ENCODE measurements around the gene AOAH.
A peak's percentile ranks its signal among the peaks of the same experiment; 100 is the strongest.

Gene AOAH

DNA sequence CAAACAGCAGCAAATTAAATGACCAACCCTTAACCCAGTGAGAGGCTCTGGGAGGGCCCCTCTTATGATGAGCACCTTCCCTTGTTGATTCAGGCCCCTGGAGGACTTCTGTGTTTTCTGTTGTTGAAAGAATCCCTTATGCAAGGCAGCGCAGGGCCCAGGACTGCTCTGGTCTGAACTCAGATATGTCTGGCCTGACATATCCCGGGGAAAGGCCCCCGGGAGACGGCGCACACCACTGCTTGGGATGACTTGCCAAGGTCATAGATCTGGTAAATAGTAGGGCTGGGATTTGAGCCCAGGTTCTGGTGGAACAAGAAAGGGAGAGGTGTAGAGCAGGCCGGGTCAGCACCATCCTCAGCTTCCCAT is 124.0 kb downstream of the AOAH start:
- peaks cover 35% of the 10 kb centered on the region for H3K4me1 Mint-ChIP-seq (ENCODE audit: low read depth)
- DNase-seq (ENCODE audit: low spot score), result no peak
- H3K36me3 Mint-ChIP-seq (ENCODE audit: low read depth), result peaks cover 30% of the 10 kb centered on the region
- H3K27me3 Mint-ChIP-seq (ENCODE audit: low read depth), result no peaks in the 10 kb centered on the region
- H3K9me3 Mint-ChIP-seq, result no peaks in the 10 kb centered on the region
- no peak overlapping the region for H3K27ac Mint-ChIP-seq
- no peak overlapping the region for H3K4me3 Mint-ChIP-seq

DNA sequence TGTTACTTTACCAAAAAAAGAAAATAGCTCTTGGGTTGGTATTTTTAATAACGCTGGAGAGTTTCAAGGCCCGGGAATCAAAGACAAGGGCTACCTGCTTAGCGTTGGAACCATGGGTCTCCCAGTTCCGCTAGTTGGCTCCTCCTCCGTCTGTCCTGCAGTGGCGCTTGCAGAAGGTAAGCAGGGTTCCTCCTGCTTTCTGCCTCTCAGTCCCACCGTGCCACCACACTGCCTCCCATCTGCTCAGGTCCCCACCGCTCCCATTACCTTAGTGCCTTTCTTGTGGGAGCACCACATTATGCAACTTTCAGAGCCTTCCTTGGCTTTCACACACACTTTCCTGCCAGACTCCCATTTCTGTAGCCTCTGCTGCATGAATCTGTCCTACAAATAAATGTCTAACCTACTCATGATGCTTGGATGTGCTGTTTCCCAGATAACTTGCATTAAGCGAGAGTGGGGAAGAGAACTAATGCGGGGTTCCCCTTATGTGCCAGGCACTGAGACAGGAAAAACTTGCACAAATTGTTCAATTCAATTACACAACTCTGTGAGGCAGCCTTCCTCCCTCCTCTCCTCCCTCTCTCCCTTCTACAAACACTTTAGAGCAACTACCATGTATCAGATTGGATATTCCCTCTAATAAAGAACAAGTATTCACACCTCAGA is 124.5 kb downstream of the AOAH start:
- no peak for DNase-seq (ENCODE audit: low spot score)
- H3K4me3 Mint-ChIP-seq, result no peak overlapping the region
- H3K36me3 Mint-ChIP-seq (ENCODE audit: low read depth), result peaks cover 32% of the 10 kb centered on the region
- no peaks in the 10 kb centered on the region for H3K9me3 Mint-ChIP-seq
- H3K27me3 Mint-ChIP-seq (ENCODE audit: low read depth), result no peaks in the 10 kb centered on the region
- peaks cover 33% of the 10 kb centered on the region for H3K4me1 Mint-ChIP-seq (ENCODE audit: low read depth)
- no peak overlapping the region for H3K27ac Mint-ChIP-seq

DNA sequence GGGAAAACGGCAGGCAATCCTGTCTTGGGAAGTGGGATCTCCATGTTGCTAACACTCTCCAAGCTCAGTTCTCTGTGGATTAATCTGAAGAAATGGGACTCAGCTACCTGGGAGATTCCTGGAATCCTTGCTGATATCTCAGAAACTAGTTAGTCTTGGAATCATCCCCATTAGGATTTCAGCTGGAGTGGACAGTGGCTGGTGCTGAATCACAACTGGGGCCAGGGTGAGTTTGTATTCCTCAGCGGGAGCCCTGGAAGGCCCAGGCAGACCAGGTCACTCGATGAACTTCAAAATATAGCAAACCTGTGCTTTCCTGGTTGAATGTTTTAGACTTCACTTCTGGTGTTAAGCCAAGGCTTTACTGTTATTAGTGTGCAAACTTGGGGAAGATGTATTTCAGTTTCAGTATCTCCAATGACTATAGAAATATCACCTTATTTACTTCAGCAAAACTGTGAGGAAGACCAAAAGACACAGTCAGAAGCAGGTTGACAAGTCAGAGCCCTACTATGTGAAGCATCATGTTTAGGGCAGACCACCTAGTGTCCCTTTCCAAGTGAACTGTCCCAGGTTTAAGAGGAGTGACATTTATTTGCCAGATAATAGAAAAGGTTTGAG is 126.1 kb downstream of the AOAH start:
- peaks cover 42% of the 10 kb centered on the region for H3K36me3 Mint-ChIP-seq (ENCODE audit: low read depth)
- no peak overlapping the region for H3K4me3 Mint-ChIP-seq
- H3K9me3 Mint-ChIP-seq, result no peaks in the 10 kb centered on the region
- DNase-seq (ENCODE audit: low spot score), result peak; percentile 1
- H3K27me3 Mint-ChIP-seq (ENCODE audit: low read depth), result no peaks in the 10 kb centered on the region
- H3K27ac Mint-ChIP-seq, result no peak overlapping the region
- H3K4me1 Mint-ChIP-seq (ENCODE audit: low read depth), result peaks cover 26% of the 10 kb centered on the region

DNA sequence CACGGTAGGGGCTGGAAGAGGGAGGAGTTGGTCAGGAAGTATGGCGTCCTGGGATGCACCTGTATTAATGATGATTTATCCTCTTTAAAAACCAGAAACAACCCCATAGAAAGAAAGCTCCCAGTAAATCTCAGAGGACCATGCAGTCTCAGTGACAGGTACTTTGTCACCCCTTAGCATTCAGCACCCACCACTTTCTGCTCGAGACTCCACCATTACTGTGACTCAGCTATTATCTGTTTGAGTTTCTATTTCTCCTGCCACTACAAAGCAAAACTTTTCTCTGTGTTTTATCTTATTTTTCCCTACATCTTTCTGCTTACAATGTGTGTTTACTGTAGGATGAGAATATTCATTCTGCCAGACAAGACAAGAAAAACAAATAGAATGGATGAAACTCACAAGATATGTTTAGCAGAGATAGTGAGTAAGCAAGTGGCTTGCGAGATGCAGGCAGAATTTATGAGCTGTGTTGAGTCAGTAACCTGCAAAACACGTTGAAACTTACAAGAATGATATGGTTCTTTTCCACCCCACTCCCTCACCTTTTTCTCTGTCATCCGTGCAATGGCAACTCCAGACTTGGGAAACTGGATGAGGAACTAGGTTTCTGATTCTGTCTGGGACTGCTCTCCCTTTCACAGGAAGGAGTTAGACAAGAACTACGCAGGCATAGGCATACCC is 127.1 kb downstream of the AOAH start:
- no peak overlapping the region for H3K4me3 Mint-ChIP-seq
- no peaks in the 10 kb centered on the region for H3K27me3 Mint-ChIP-seq (ENCODE audit: low read depth)
- no peaks in the 10 kb centered on the region for H3K9me3 Mint-ChIP-seq
- peak; percentile 2 for DNase-seq (ENCODE audit: low spot score)
- peaks cover 19% of the 10 kb centered on the region for H3K4me1 Mint-ChIP-seq (ENCODE audit: low read depth)
- H3K27ac Mint-ChIP-seq, result peak overlapping the region; percentile 7
- peaks cover 47% of the 10 kb centered on the region for H3K36me3 Mint-ChIP-seq (ENCODE audit: low read depth)

DNA sequence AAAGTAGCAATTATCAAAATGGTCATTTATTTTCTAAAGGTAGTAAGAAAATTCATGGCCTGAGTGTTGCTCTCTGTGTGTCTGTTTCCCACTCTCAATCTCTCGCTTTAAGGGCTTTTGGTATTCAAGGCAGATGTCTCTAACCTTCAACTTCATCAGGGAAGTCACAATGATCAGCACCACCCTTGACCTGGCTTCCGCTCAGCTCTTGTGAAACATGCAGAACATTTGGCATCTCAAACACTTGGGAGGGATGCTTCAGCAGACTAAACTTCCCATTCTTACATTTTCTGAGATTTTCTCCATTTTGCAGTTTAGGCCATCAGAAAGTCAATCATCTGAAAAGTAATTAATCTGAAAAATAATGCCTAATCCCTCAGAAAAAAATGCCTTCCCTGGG is 129.8 kb downstream of the AOAH start:
- H3K4me3 Mint-ChIP-seq, result no peak overlapping the region

DNA sequence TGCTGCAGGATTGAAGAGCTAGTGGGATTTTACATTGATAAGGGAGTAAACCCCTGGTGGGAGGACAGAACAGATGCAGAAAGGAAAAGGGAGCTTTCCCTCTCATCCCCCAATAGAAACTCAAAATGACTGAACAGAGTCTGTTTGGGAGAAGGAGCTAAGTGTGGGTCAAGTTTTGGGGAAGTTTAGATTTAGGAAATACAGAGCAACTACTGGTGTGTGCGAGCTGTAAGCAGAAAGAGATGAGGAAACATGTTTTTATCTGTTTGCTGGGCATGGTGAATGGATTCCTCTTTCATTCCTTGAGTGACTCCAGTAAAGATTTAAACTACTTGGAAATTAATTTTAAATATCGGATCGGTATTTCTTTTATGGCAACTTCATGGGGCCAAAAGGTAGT is 132.7 kb downstream of the AOAH start:
- Mint-ChIP-seq H3K27me3 (ENCODE audit: low read depth) (no peaks in the 10 kb centered on the region), H3K27ac (no peak overlapping the region), H3K4me1 (ENCODE audit: low read depth) (no peaks in the 10 kb centered on the region), H3K4me3 (no peak overlapping the region), H3K9me3 (no peaks in the 10 kb centered on the region), H3K36me3 (ENCODE audit: low read depth) (peaks cover 34% of the 10 kb centered on the region)
- DNase-seq (ENCODE audit: low spot score), result no peak

More for the DNA sequence above, 129.8 kb downstream of the AOAH start:
- peaks cover 3% of the 10 kb centered on the region for H3K4me1 Mint-ChIP-seq (ENCODE audit: low read depth)
- H3K27ac Mint-ChIP-seq, result no peak overlapping the region
- no peak for DNase-seq (ENCODE audit: low spot score)
- peaks cover 52% of the 10 kb centered on the region for H3K36me3 Mint-ChIP-seq (ENCODE audit: low read depth)
- no peaks in the 10 kb centered on the region for H3K27me3 Mint-ChIP-seq (ENCODE audit: low read depth)
- H3K9me3 Mint-ChIP-seq, result no peaks in the 10 kb centered on the region

DNA sequence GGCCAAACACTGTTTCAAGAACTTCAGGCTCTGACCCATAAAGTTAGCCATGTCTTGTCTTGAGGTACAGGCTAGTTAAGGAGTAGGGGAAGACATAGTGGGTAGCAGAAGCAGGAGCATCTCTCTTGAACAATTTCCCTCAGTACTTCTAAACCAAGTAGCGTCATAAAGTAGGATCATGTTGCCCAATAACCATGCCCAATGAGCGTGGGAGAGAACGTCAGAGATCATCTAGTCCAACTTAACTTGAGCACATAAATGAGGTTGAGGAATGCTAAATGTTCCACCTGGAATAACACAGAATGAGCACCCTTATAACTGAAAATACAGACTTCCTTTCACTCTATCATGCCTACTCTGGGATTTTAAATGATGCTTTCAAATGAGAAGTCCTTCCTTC is 134.9 kb downstream of the AOAH start:
- Mint-ChIP-seq H3K9me3 (no peaks in the 10 kb centered on the region), H3K4me1 (ENCODE audit: low read depth) (no peaks in the 10 kb centered on the region), H3K27ac (no peak overlapping the region), H3K27me3 (ENCODE audit: low read depth) (no peaks in the 10 kb centered on the region), H3K36me3 (ENCODE audit: low read depth) (peaks cover 41% of the 10 kb centered on the region), H3K4me3 (no peak overlapping the region)
- DNase-seq (ENCODE audit: low spot score), result no peak

DNA sequence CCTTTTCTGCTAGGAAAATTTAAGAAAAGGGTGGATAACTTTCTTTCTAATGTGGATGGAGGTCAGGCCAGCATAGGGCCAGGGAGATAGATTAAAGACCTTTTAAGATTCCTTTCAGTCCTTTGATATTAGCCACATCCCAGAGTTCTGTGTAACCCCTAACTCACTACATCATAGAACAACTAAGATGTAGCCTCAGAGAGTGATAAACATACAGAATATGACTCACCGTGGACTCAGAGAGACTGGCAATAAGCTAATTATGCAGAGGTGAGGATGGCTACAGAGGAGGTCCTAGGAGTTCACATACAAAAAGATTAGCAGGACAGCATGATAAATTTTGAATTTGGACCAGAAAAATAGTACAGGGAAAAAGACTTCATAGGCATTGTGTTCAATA is 141.0 kb downstream of the AOAH start:
- DNase-seq (ENCODE audit: low spot score), result no peak
- H3K27ac Mint-ChIP-seq, result no peak overlapping the region
- peaks cover 16% of the 10 kb centered on the region for H3K9me3 Mint-ChIP-seq
- H3K4me3 Mint-ChIP-seq, result no peak overlapping the region
- no peaks in the 10 kb centered on the region for H3K27me3 Mint-ChIP-seq (ENCODE audit: low read depth)
- H3K36me3 Mint-ChIP-seq (ENCODE audit: low read depth), result peaks cover 55% of the 10 kb centered on the region
- H3K4me1 Mint-ChIP-seq (ENCODE audit: low read depth), result peaks cover 5% of the 10 kb centered on the region

DNA sequence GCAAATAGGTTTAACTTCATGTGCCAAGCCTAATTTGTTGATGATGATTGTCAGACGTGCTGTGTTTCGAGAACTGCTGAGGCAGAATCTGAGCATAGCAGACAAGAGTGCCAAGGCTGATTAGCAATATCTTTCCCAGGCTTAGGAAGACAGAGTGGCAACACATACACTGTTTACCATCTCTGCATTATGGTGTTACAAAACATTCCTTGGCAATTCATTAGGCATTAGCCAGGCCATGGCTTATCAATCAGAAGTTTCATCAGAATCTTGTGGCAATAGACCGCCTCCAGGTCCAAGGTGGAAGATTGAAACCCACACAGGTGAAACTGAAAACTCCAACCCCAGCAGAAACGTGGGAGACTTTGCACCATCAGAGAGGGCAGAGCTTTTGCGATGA is 148.5 kb downstream of the AOAH start:
- Mint-ChIP-seq H3K27ac (no peak overlapping the region), H3K4me1 (ENCODE audit: low read depth) (peaks cover 6% of the 10 kb centered on the region), H3K27me3 (ENCODE audit: low read depth) (no peaks in the 10 kb centered on the region), H3K36me3 (ENCODE audit: low read depth) (peaks cover 81% of the 10 kb centered on the region), H3K9me3 (peaks cover 28% of the 10 kb centered on the region), H3K4me3 (no peak overlapping the region)
- DNase-seq (ENCODE audit: low spot score), result no peak

DNA sequence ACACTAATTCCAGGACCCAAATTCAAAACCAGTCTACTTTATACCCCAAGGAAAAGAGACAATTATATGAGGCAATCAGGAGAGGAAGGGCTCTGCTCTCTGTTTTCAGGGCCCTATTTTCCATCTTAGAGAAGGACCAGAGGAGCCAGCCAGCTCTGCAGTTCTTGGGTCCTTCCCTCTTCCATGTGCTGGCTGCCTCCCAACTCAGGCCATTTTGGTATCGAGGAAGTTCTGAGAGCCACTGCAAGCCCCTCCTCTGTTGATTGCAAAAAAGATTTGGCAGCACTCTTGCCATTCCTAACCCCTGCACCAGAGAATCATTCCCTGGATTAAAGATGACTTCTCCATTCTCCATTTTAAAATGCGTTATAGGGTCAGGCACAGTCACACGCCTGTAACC is 151.2 kb downstream of the AOAH start:
- H3K4me3 Mint-ChIP-seq, result no peak overlapping the region
- no peak overlapping the region for H3K27ac Mint-ChIP-seq
- H3K4me1 Mint-ChIP-seq (ENCODE audit: low read depth), result peaks cover 17% of the 10 kb centered on the region
- peaks cover 9% of the 10 kb centered on the region for H3K9me3 Mint-ChIP-seq
- H3K36me3 Mint-ChIP-seq (ENCODE audit: low read depth), result peaks cover 67% of the 10 kb centered on the region
- no peaks in the 10 kb centered on the region for H3K27me3 Mint-ChIP-seq (ENCODE audit: low read depth)
- DNase-seq (ENCODE audit: low spot score), result no peak

DNA sequence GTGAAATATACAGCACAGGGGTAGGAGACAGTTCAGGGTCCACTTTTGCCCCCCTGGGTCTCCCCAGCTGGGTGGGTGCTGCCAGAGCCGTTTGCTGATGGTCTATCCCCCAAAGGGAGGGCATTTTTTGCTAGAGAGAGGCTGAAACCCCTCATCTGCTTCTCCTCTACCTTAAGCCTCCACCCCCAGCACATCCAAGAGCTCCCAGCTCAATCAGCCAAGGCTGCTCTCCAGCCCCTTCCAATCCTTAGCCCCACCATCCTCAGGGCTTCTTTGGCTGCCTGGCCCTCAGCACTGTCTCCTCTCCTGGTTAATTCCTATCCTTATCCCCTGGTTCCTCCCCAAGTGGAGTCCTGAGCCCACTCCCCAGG is 153.1 kb downstream of the AOAH start:
- DNase-seq (ENCODE audit: low spot score), result no peak
- Mint-ChIP-seq H3K27ac (peak overlapping the region; percentile 78), H3K9me3 (no peaks in the 10 kb centered on the region), H3K27me3 (ENCODE audit: low read depth) (no peaks in the 10 kb centered on the region), H3K4me3 (no peak overlapping the region), H3K36me3 (ENCODE audit: low read depth) (peaks cover 55% of the 10 kb centered on the region), H3K4me1 (ENCODE audit: low read depth) (peaks cover 17% of the 10 kb centered on the region)

DNA sequence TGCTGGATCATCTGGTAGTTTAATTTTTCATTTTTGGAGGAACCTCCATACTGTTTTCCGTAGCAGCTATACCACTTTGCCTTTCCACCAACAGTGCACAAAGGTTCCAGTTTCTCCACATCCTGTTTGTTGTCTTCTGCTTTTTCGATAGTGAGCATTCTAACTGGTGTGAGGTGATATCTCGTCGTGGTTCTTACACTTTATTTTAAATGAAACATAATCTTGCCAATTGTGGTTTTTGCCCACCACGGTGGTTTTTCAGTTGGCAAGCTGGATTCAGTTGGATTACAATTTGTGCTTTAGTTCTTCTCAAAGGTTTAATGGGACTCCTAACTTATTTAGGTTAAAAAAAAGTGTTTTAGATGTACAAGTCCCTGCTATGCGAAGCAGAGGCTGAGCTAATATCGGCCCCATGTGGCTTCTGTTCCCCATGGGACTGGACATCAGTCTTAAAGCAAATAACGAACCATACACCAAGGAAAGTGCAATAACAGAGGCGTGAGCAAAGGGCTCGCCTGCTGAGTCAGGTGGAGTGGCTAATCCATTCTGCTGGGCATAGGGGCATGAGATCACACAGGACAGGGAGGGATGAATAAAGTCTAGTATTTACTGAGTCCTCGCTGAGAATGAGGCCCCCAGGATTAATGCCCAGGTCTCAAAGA is 153.6 kb downstream of the AOAH start:
- Mint-ChIP-seq H3K27ac (peak overlapping the region; percentile 43), H3K9me3 (no peaks in the 10 kb centered on the region), H3K27me3 (ENCODE audit: low read depth) (no peaks in the 10 kb centered on the region), H3K4me1 (ENCODE audit: low read depth) (peaks cover 18% of the 10 kb centered on the region), H3K36me3 (ENCODE audit: low read depth) (peaks cover 54% of the 10 kb centered on the region), H3K4me3 (peak overlapping the region; percentile 22)
- DNase-seq (ENCODE audit: low spot score), result no peak

DNA sequence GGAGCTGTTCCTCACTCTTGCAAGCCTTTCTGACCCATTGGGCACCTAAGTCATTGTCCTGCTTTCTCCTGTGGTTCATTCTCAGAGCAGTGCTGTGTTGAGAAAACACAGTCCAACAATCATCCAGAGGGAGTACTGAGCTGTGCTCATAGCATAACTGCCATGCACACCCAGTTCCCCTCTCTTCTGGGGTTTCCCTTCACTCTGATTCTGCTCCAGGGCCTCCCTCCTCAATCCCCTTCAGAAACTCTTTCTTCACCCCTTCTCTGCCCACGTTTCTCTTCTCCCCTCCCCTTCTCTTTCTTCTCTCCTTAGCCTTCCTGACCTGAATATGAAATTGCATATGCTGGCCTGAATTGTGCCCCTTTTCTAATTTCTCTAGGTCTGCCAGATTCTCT is 155.8 kb downstream of the AOAH start:
- H3K27me3 Mint-ChIP-seq (ENCODE audit: low read depth), result no peaks in the 10 kb centered on the region
- peaks cover 21% of the 10 kb centered on the region for H3K4me1 Mint-ChIP-seq (ENCODE audit: low read depth)
- no peak overlapping the region for H3K27ac Mint-ChIP-seq
- H3K36me3 Mint-ChIP-seq (ENCODE audit: low read depth), result peaks cover 37% of the 10 kb centered on the region
- H3K4me3 Mint-ChIP-seq, result no peak overlapping the region
- H3K9me3 Mint-ChIP-seq, result no peaks in the 10 kb centered on the region
- no peak for DNase-seq (ENCODE audit: low spot score)

DNA sequence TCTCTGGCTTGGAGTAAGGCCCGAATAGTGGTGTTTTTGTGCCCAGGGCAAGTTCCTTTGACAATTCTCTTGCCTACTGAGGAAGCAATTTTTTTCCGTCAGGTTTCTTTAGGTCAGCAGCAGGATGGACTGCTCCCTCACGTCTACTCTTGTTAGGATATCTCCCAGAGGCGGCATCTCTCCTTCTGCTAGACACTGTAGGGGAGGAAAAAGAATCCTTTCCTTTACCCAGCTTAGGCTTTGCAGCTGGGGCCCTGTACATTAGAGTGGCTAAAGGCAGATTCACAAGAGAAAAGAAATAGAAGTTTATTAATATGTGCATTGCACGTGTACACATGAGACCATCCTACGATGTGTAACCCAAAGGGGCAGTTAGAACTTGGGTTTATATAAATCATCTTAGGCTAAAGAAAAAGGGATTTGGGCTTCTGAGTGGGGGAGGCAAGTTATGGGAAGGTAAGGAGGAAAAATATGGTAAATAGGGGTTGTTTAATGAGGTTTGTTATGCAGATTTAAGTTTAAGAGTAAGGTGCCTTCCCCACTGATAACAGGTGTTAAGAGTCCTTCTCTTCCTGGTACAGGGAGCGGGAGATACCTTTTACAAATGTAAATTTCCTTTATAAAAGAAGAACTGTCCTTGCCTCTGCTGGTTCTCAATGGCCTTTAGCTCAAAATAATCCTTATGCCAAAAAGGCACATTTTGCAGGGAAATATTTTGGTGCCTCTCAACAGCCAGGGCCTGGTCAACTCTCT is 156.4 kb downstream of the AOAH start:
- Mint-ChIP-seq H3K4me1 (ENCODE audit: low read depth) (peaks cover 21% of the 10 kb centered on the region), H3K36me3 (ENCODE audit: low read depth) (peaks cover 36% of the 10 kb centered on the region), H3K9me3 (no peaks in the 10 kb centered on the region), H3K27ac (no peak overlapping the region), H3K4me3 (no peak overlapping the region), H3K27me3 (ENCODE audit: low read depth) (no peaks in the 10 kb centered on the region)
- DNase-seq (ENCODE audit: low spot score), result no peak

All from T-helper 2 cell treated with Interferon-gamma antibody and Interleukin-4, amounts not matched to agents 5 μg/mL and 100 μg/mL, for 36 hours (primary cell).